ENCODE results near the gene TOR4A. TPM values are rescaled to one million over a fixed set of nuclear protein-coding genes. Genes with fewer than 3 reads are reported as not detected.
A peak's percentile ranks its signal among the peaks of the same experiment; 100 is the strongest.

The TOR4A gene
- total RNA-seq, 1 donor from 2014 or later: 3.5 TPM

DNA sequence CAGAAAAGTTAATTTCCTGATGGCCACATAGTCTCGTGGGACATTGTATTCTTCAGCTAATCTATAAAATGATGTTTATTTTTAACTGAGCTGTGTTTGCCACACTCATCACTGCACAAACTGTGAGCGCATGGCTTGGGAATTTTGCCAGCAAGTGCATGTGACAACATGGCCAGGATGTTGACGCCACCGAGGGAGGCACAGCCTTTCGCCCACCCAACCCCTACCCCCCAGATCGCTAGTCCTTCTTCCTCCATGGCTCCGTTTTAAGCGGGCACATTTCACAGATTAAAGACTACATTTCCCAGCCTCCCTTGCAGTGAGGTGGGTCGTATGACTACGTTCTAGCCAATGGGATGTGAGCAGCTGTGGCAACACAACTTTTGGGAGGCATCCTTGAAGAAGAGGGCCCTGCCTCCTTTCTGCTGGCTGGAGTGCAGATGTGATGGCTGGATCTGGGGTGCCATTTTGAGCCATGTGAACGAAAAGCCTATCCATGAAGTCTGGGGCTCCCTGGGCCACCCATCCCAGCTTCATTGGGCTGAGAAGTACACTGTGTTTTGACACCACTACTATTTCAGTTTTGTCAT lies 16.7 kb downstream of the TOR4A start:
- no peak for DNase-seq (ENCODE audit: low spot score)
- Mint-ChIP-seq H3K27ac (ENCODE audit: unreplicated experiment) (no peak overlapping the region), H3K27me3 (ENCODE audit: low read depth) (peaks cover 2% of the 10 kb centered on the region), H3K4me3 (ENCODE audit: unreplicated experiment) (no peak overlapping the region), H3K36me3 (ENCODE audit: low read depth) (no peaks in the 10 kb centered on the region), H3K9me3 (ENCODE audit: low read depth) (no peaks in the 10 kb centered on the region), H3K4me1 (ENCODE audit: low read depth) (peaks cover 12% of the 10 kb centered on the region)
- TF ChIP-seq, protein P1, sequence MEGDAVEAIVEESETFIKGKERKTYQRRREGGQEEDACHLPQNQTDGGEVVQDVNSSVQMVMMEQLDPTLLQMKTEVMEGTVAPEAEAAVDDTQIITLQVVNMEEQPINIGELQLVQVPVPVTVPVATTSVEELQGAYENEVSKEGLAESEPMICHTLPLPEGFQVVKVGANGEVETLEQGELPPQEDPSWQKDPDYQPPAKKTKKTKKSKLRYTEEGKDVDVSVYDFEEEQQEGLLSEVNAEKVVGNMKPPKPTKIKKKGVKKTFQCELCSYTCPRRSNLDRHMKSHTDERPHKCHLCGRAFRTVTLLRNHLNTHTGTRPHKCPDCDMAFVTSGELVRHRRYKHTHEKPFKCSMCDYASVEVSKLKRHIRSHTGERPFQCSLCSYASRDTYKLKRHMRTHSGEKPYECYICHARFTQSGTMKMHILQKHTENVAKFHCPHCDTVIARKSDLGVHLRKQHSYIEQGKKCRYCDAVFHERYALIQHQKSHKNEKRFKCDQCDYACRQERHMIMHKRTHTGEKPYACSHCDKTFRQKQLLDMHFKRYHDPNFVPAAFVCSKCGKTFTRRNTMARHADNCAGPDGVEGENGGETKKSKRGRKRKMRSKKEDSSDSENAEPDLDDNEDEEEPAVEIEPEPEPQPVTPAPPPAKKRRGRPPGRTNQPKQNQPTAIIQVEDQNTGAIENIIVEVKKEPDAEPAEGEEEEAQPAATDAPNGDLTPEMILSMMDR (IDR thresholded peaks at IDR 0.05): no peak

DNA sequence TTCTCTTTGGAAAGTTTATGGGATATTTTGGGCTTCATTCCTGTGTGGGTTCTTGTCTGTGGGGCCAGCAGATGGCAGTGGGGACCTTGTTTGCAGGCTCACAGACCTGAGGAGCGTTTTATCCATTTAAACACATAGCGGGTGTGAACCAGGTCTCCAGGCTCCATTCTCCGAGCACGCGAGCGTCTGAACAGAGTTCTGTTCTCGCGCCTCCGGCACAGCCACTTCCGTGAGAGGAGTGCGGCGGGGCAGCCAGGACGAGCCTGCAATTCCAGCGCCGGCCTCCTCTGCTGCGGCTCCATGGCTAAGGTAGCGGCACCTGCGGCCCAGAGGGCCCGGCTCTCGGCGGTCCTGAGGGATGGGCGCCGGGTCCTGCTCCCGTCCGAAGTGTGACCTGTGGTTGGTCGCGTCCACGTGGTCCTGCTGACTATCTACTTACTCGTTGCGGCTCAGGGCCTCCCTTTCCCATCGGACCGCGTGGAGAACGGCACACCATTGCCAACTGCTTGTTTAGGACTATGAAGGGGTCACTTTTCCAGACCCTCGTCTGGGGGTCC lies 17.2 kb downstream of the TOR4A start:
- H3K9me3 Mint-ChIP-seq (ENCODE audit: low read depth): no peaks in the 10 kb centered on the region
- no peak for DNase-seq (ENCODE audit: low spot score)
- no peak overlapping the region for H3K27ac Mint-ChIP-seq (ENCODE audit: unreplicated experiment)
- H3K36me3 Mint-ChIP-seq (ENCODE audit: low read depth): no peaks in the 10 kb centered on the region
- no peak overlapping the region for H3K4me3 Mint-ChIP-seq (ENCODE audit: unreplicated experiment)
- H3K4me1 Mint-ChIP-seq (ENCODE audit: low read depth): peaks cover 13% of the 10 kb centered on the region
- peaks cover 2% of the 10 kb centered on the region for H3K27me3 Mint-ChIP-seq (ENCODE audit: low read depth)
- TF ChIP-seq, protein P1 (IDR thresholded peaks at IDR 0.05): peak; percentile 64

DNA sequence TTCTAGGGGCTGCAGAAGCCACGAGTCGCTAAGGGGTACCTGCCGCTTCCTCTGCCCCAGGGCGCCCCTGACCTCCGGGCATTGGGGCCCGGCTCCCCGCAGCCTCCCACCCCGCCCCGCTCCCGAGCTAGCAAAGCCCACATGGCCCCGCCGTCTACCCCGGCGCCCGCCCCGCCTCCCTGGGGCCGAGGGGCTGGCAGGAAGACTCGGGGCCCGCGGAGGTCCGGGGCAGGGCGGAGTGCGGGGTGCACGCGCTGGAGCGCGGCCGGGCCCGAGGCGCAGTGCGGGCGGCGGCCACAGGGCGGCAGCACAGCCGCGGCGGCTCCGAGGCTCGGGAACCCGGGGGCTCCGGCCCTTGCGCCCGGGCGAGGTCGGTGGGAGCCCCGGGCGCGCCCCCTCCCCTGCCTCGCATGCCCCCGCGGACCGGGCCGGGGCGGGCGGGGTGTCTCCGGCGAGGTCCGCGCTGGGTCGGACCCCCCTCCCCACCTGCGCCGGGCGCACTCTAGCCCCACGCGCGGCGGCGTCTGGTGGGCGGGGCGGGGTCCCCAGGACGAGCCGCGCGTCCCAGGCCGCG lies 17.8 kb downstream of the TOR4A start:
- TF ChIP-seq, protein P1 (IDR thresholded peaks at IDR 0.05): peak; percentile 75
- peaks cover 2% of the 10 kb centered on the region for H3K27me3 Mint-ChIP-seq (ENCODE audit: low read depth)
- no peak for DNase-seq (ENCODE audit: low spot score)
- no peaks in the 10 kb centered on the region for H3K9me3 Mint-ChIP-seq (ENCODE audit: low read depth)
- H3K4me1 Mint-ChIP-seq (ENCODE audit: low read depth): peaks cover 16% of the 10 kb centered on the region
- no peak overlapping the region for H3K4me3 Mint-ChIP-seq (ENCODE audit: unreplicated experiment)
- H3K27ac Mint-ChIP-seq (ENCODE audit: unreplicated experiment): no peak overlapping the region
- no peaks in the 10 kb centered on the region for H3K36me3 Mint-ChIP-seq (ENCODE audit: low read depth)

DNA sequence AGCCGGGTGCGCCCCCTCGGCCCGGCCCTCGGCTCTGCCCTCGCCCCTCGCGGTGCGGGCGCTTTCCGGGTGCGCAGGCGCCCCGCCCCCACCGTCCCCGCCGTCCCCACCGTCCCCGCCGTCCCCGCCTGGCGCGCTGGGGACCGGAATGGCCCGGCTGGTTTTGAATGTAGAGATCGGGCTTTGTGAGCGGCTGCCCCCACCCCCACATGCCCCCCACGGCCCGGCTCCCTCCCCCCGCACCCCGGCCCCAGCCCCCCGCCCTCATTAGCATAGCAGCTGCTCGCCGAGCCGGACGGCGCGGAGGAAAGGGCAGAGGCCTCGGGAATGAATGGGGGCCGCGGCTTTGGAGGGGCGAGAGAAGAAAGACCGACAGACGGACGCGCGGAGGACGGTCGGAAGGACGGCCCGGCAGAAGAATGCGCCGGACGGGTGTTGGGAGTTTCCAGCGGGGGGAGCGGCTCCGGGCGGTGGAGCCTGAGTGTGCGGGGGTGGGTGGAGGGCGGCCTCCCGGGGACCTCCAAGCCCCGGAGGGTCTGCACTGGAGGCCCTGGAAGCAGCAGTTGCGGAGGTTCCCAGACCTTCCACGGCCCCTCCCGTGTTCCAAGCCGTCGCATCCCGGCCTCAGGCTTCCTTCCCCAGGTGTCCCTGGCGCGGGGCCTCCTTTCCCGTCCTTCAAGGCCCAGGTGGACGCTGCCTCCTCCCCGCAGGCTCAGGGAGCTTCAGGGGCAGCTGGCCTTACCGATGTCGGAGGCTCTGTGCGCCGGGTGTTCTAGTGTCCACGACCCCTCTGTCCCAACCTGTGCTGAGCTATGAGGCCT lies 18.5 kb downstream of the TOR4A start:
- H3K4me3 Mint-ChIP-seq (ENCODE audit: unreplicated experiment): peak overlapping the region; percentile 70
- TF ChIP-seq, protein P1 (IDR thresholded peaks at IDR 0.05): no peak
- H3K27me3 Mint-ChIP-seq (ENCODE audit: low read depth): peaks cover 2% of the 10 kb centered on the region
- H3K9me3 Mint-ChIP-seq (ENCODE audit: low read depth): no peaks in the 10 kb centered on the region
- peaks cover 21% of the 10 kb centered on the region for H3K4me1 Mint-ChIP-seq (ENCODE audit: low read depth)
- no peak for DNase-seq (ENCODE audit: low spot score)
- no peaks in the 10 kb centered on the region for H3K36me3 Mint-ChIP-seq (ENCODE audit: low read depth)
- H3K27ac Mint-ChIP-seq (ENCODE audit: unreplicated experiment): peak overlapping the region; percentile 90
